ENCODE data around the gene LMAN1L.
"Not testable (repeated sequence)": the region's sequence is repeated elsewhere in the genome, so short reads cannot be mapped to it uniquely, and the experiment has no call there.

LMAN1L gene

DNA sequence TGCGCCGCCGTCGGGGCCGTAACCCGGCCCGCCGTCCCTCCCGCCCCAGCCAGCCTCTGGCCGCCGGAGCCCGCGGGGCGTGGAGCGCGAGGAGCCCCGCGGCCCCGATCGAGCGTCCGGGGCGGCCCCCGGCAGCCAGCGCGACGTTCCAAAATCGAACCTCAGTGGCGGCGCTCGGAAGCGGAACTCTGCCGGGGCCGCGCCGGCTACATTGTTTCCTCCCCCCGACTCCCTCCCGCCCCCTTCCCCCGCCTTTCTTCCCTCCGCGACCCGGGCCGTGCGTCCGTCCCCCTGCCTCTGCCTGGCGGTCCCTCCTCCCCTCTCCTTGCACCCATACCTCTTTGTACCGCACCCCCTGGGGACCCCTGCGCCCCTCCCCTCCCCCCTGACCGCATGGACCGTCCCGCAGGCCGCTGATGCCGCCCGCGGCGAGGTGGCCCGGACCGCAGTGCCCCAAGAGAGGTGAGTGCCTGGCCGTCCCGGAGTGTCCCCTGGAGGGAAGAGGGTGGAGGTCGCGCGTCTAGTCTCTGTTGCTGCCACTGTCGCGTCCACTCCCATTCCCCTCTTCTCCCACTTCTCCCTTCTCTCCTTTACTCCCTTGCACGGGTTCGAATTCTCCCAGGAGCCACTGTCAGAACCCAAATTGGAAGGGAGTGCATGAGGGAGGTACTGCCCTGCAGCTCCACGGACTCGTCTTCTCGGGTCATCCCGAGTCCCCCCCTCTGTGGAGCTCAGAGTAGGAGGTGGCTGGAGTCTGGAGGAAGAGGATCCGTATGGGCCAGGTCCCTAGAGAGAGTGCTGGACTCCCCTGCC, 30.2 kb upstream of the LMAN1L start:
- DNase-seq: no peak

- DNase-seq: no peak
Observed at GRCh38 chr15:74783072-74783807, 29.4 kb upstream of the LMAN1L start.

DNA sequence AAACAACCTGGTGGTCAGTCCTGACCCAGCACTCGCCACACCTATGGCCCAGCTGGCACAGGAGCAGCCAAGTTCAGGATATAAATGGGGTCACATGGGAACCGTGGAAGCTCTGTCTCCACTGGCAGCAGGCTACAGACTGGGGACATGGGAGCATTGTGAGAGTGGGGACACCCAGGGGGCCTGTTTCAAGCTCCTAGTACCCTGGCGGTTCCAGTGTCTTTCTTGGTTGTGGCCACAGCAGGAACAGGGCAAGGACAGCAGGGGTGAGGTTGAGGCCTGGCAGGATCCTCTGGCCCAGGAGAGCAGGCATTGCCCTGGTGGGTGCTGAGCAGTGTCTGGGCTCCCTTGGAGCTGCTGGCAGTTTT, 28.8 kb upstream of the LMAN1L start:
- DNase-seq: no peak

GRCh38 chr15:74784426-74785193, 28.0 kb upstream of the LMAN1L start:
- no peak for DNase-seq

DNA sequence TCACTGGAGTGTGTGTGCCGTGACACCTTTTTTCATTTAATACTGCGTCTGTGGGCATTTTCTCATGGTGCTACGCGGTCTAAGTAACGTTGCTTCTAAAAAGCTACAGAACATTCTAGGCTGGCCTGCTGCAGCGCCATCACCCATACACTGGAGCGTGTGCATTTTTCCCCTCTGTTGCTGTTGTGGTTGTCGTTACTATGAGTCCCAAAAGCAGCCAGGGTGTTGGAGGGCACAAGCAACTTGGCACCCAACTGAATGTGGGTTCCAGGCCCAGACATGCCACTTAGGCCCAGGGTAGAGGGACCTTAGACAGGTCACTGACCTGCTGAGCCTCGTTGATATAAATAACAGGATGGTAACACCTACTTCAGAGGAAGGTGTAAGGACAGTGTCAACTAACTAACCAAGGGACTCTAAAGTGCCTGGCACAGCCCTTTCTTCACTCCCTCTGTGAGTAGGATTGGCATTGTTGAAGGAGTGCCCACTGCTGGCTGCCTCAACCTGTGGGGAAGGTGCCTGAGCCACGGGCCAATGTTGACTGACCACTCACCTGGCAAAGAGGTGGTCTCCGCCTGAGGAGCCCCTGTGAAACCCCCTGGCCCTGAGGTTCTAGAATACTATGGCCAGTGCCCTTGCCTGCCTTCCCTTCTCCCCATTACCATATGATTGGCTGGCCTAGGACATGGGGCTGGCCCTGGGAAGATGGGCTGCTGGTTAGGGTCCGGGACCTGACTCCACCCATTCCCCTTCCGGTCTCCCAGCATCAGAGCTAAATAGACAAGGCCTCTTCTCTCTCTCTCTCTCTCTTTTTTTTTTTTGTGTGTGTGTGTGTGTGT, 27.2 kb upstream of the LMAN1L start:
- no peak for DNase-seq

DNA sequence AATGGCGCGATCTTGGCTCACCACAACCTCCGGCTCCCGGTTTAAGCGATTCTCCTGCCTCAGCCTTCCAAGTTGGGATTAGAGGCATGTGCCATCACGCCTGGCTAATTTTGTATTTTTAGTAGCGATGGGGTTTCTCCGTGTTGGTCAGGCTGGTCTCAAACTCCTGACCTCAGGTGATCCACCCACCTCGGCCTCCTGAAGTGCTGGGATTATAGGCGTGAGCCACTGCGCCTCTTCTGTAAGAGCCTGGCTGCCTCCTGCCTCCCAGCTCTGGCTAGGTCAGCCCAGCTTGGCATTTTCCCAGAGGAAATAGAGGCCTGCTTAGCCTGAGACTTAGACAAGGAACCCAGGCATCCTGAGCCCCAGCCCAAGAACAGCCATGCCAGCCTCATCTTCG, 26.6 kb upstream of the LMAN1L start:
- not testable (repeated sequence) for DNase-seq

- DNase-seq: no peak
Observed at GRCh38 chr15:74786551-74787165, 26.0 kb upstream of the LMAN1L start.

DNA sequence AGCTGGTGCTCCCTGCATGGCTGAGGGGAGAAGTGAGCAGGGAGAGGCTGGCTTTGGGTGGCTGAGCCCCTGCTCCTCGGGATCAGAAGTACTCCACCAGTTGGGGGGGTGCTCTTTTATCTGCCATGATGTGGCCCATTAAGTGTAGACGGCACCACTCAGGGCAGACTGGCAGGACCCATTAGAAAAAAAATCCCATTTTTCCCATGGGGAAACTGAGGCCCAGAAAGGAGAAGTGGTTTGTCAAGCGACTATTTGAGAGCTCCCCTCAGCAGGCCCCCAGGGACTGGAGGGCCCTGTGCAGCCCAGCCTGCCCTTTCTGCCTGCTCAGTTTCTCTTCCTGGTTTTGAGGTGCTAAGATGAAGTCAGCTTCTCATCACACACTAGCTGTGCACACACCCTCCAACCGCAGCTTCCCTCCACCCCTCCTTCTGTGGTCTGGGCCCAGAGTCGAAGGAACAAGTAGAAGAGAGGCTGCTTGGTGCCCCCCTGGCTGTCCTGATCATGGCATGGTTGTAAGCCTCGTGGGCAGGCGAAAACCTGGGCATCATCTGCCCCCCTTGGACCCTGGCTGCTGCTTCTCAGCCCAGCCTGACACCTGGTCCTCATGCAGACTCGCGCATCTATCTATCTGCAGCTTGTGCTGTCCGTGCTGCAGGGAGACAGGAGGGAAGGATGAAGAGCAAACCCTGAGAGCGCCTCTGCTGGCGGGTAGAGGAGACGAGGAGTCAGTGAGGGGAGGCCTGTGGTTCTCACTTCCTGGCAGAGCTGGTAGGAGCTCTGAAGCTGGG, 25.2 kb upstream of the LMAN1L start:
- DNase-seq: no peak

DNA sequence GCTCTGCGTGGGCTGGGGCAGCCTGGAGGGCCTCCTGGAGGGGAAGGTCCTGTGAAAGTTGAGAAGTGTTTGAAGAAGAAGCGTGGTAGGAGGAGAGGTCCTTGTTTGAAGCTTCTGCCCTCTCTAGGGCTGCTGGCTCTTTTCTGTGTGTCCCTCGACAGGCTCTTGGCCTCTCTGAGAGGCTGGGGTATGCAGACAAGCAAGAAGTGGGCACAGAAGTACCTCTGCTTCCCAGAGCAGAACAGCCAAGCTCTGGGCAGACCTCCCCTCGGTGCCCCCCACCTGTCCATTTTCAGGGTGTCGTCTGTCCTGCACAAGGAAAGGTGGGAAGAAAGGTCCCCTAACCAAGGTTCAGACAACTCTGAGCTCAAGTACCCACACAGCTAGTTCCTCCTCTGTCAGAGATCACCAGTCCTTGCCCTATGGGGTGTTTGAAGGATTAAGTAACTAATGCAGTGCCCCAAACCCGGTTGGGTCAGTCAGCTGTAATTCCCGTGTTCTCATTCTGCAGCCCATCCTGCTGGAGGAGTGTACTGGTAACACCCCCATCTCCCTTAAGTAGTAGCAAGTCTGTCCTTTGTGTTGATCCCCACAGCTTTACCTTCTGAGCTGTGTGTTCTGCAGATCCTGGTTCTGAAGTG, 24.5 kb upstream of the LMAN1L start:
- DNase-seq: no peak

GRCh38 chr15:74788683-74789151, 23.9 kb upstream of the LMAN1L start:
- DNase-seq: no peak

GRCh38 chr15:74789171-74789631, 23.4 kb upstream of the LMAN1L start:
- DNase-seq: no peak

GRCh38 chr15:74789741-74790079, 22.9 kb upstream of the LMAN1L start:
- no peak for DNase-seq

- DNase-seq: no peak
Observed at GRCh38 chr15:74790080-74790916, 22.3 kb upstream of the LMAN1L start.

GRCh38 chr15:74791007-74791406, 21.6 kb upstream of the LMAN1L start:
- no peak for DNase-seq

- DNase-seq: no peak
Observed at GRCh38 chr15:74791667-74792066, 21.0 kb upstream of the LMAN1L start.

- no peak for DNase-seq
Observed at GRCh38 chr15:74792227-74793016, 20.2 kb upstream of the LMAN1L start.

- DNase-seq: no peak
Observed at GRCh38 chr15:74793135-74794028, 19.3 kb upstream of the LMAN1L start.

Measured in GOT3 (cell line).